Measurements from ENCODE around the gene SEC14L6. TPM values are rescaled to one million over a fixed set of nuclear protein-coding genes. Genes with fewer than 3 reads are reported as not detected.
A peak's percentile ranks its signal among the peaks of the same experiment; 100 is the strongest.
"Not testable (repeated sequence)": the region's sequence is repeated elsewhere in the genome, so short reads cannot be mapped to it uniquely, and the experiment has no call there.

Gene SEC14L6
- total RNA-seq, 4 donors from 2014 or later: 1.2 to 1.5 (median 1.4) TPM; not detected in 1

DNA sequence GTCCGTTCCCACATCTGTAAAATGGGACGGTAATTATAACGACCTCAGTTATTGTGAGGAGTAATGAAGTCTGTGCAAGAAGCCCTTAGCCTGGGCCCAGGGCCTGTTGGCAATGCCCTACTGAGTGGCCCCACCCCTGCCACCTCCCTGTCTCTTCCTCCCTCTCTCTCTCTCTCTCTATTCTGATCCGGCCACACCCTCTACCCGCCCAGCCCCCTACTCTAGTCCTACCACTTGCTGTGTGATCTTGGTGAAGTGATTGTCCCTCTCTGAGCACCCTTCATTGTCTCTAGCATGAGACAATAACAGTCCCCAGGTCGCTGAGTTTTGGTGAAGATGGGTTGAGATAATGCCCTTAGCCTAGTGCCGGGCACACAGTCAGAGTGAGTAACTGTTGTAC, 7.4 kb upstream of the SEC14L6 start:
- no peak for TF ChIP-seq EP300 (IDR thresholded peaks at IDR 0.05)
- TF ChIP-seq, protein P1, sequence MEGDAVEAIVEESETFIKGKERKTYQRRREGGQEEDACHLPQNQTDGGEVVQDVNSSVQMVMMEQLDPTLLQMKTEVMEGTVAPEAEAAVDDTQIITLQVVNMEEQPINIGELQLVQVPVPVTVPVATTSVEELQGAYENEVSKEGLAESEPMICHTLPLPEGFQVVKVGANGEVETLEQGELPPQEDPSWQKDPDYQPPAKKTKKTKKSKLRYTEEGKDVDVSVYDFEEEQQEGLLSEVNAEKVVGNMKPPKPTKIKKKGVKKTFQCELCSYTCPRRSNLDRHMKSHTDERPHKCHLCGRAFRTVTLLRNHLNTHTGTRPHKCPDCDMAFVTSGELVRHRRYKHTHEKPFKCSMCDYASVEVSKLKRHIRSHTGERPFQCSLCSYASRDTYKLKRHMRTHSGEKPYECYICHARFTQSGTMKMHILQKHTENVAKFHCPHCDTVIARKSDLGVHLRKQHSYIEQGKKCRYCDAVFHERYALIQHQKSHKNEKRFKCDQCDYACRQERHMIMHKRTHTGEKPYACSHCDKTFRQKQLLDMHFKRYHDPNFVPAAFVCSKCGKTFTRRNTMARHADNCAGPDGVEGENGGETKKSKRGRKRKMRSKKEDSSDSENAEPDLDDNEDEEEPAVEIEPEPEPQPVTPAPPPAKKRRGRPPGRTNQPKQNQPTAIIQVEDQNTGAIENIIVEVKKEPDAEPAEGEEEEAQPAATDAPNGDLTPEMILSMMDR (IDR thresholded peaks at IDR 0.05): no peak
- TF ChIP-seq POLR2AphosphoS5 (IDR thresholded peaks at IDR 0.05): no peak
- no peak for TF ChIP-seq POLR2A (IDR thresholded peaks at IDR 0.05; ENCODE audit: low read depth)
- WGBS: 84% methylated on average over 7 of the region's 7 CpGs
- H3K27me3 ChIP-seq: peaks cover 0 to 7% (median 0%) of the 10 kb centered on the region in 4 donors
- H3K4me3 ChIP-seq: no peak overlapping the region
- no peak for DNase-seq (ENCODE audit: extremely low spot score)
- H3K27ac ChIP-seq (replicated peaks in 1 of 4): no peak overlapping the region
- H3K9me3 ChIP-seq: no peaks in the 10 kb centered on the region
- H3K36me3 ChIP-seq: peaks cover 0 to 9% (median 0%) of the 10 kb centered on the region in 4 donors
- intact Hi-C loops (cut with DNase I): no loop called here
- H3K4me1 ChIP-seq: no peaks in the 10 kb centered on the region

DNA sequence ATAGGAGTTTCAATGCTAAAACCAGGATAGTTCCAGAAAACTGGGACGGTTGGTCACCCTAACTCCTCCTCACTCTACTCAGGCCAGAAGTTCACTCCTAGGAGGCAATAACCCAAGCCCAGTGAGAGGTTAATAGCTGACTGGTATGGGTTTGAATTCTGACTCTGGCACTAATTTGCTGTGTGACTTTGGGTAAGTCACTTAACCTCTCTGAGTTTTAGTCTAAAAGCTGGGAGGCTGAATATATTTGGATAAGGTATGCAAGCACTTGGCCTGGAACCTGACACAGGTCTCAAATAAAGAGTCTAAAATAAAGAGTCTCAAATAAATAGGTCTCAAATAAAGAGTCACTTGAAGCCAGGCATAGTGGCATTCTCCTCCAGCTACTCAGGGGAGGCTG, 6.2 kb upstream of the SEC14L6 start:
- H3K36me3 ChIP-seq: peaks cover 0 to 9% (median 0%) of the 10 kb centered on the region in 4 donors
- intact Hi-C loops (cut with DNase I): no loop called here
- H3K9me3 ChIP-seq: no peaks in the 10 kb centered on the region
- DNase-seq (ENCODE audit: extremely low spot score): no peak
- H3K4me1 ChIP-seq: no peaks in the 10 kb centered on the region
- TF ChIP-seq POLR2AphosphoS5 (IDR thresholded peaks at IDR 0.05) (no peak), EP300 (IDR thresholded peaks at IDR 0.05) (no peak), POLR2A (IDR thresholded peaks at IDR 0.05; ENCODE audit: low read depth) (no peak)
- TF ChIP-seq, protein P1 (IDR thresholded peaks at IDR 0.05): no peak
- no peak overlapping the region for H3K4me3 ChIP-seq
- peaks cover 0 to 10% (median 0%) of the 10 kb centered on the region in 4 donors for H3K27me3 ChIP-seq
- WGBS: 44% methylated on average over 1 of the region's 1 CpG
- no peak overlapping the region for H3K27ac ChIP-seq (replicated peaks in 1 of 4)

- H3K4me1 ChIP-seq; H3K27ac ChIP-seq (replicated peaks in 1 of 4); H3K4me3 ChIP-seq; DNase-seq (ENCODE audit: extremely low spot score); intact Hi-C loops (cut with DNase I); H3K36me3 ChIP-seq; H3K9me3 ChIP-seq: not testable (repeated sequence)
- peaks cover 0 to 16% (median 0%) of the 10 kb centered on the region in 4 donors for H3K27me3 ChIP-seq
- 92% methylated on average over 3 of the region's 3 CpGs for WGBS
Observed at GRCh38 chr22:30551813-30552212, 5.3 kb upstream of the SEC14L6 start.

GRCh38 chr22:30547188-30547587, 647 bp upstream of the SEC14L6 start:
- Histone ChIP-seq H3K36me3 (no peaks in the 10 kb centered on the region), H3K4me1 (peaks cover 2 to 8% (median 7%) of the 10 kb centered on the region in 4 donors), H3K4me3 (no peak overlapping the region), H3K27me3 (peaks cover 0 to 59% (median 2%) of the 10 kb centered on the region in 4 donors), H3K27ac (replicated peaks in 1 of 4) (no peak overlapping the region), H3K9me3 (no peaks in the 10 kb centered on the region)
- intact Hi-C loops (cut with DNase I): no loop called here
- WGBS: 90% methylated on average over 4 of the region's 4 CpGs
- no peak for DNase-seq (ENCODE audit: extremely low spot score)
- no peak for TF ChIP-seq EP300 (IDR thresholded peaks at IDR 0.05)
- TF ChIP-seq POLR2A (IDR thresholded peaks at IDR 0.05; ENCODE audit: low read depth): no peak
- TF ChIP-seq, protein P1 (IDR thresholded peaks at IDR 0.05): no peak
- TF ChIP-seq POLR2AphosphoS5 (IDR thresholded peaks at IDR 0.05): no peak

DNA sequence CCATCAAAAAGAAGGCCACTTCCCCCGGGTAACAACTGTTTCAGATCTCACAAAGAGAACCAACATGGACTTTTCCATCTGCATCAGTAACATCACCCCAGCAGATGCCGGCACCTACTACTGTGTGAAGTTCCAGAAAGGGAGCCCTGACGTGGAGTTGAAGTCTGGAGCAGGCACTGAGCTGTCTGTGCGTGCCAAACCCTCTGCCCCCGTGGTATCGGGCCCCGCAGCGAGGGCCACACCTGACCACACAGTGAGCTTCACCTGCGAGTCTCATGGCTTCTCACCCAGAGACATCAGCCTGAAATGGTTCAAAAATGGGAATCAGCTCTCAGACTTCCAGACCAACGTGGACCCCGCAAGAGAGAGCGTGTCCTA, 3.7 kb downstream of the SEC14L6 start:
- Histone ChIP-seq H3K4me3 (peak overlapping the region; percentile 46 to 56 (median 48)), H3K9me3 (no peaks in the 10 kb centered on the region), H3K27me3 (peaks cover 5 to 67% (median 6%) of the 10 kb centered on the region in 4 donors), H3K27ac (replicated peaks in 1 of 4) (no peak overlapping the region), H3K4me1 (peaks cover 5 to 16% (median 12%) of the 10 kb centered on the region in 4 donors), H3K36me3 (no peaks in the 10 kb centered on the region)
- 81% methylated on average over 12 of the region's 12 CpGs for WGBS
- TF ChIP-seq EP300 (IDR thresholded peaks at IDR 0.05) (no peak), POLR2AphosphoS5 (IDR thresholded peaks at IDR 0.05) (no peak), POLR2A (IDR thresholded peaks at IDR 0.05; ENCODE audit: low read depth) (no peak)
- TF ChIP-seq, protein P1 (IDR thresholded peaks at IDR 0.05): no peak
- intact Hi-C loops (cut with DNase I): no loop called here
- DNase-seq (ENCODE audit: extremely low spot score): no peak

All from esophagus muscularis mucosa (tissue), 4 donors.